Duodenal mucosa (tissue), 2 donors: ENCODE data around the gene TENT5C.

ENCODE experiments used
- H3K27ac ChIP-seq: one replicate; pipeline ENCODE4 v1.7.0; 2013; ENCODE audit warnings: low read depth, low read length
- H3K27me3 ChIP-seq, 2 donors: one replicate each; pipeline ENCODE4 v1.7.0; 2013; ENCODE audit warnings: low read length in 2 of 2, control low read depth in 1 of 2; ENCODE audit not compliant: insufficient read depth in 2 of 2, control insufficient read depth in 1 of 2
- H3K36me3 ChIP-seq, 2 donors: one replicate each; pipeline ENCODE4 v1.7.0; 2013; ENCODE audit warnings: low read length in 2 of 2, control low read depth in 1 of 2; ENCODE audit not compliant: insufficient read depth in 2 of 2, control insufficient read depth in 1 of 2
- H3K4me1 ChIP-seq, 2 donors: one replicate each; pipeline ENCODE4 v1.7.0; 2013; ENCODE audit warnings: low read length in 2 of 2, control low read depth in 1 of 2; ENCODE audit not compliant: insufficient read depth in 2 of 2, control insufficient read depth in 1 of 2
- H3K4me3 ChIP-seq, 2 donors: one replicate each; pipeline ENCODE4 v1.7.0; 2013; ENCODE audit warnings: low read length in 2 of 2, low read depth in 1 of 2
- H3K9ac ChIP-seq, 2 donors: one replicate each; pipeline ENCODE4 v1.7.0; 2013; ENCODE audit warnings: low read length in 2 of 2, low read depth in 1 of 2
- H3K9me3 ChIP-seq, 2 donors: one replicate each; pipeline ENCODE4 v1.7.0; 2013; ENCODE audit warnings: low read length in 2 of 2, control low read depth in 1 of 2; ENCODE audit not compliant: control insufficient read depth in 1 of 2

The TENT5C gene

GRCh38 chr1:117641536-117641935 lies 35.7 kb downstream of the TENT5C start:
- no peak overlapping the region for H3K9ac ChIP-seq
- H3K27me3 ChIP-seq: no peaks in the 10 kb centered on the region
- no peak overlapping the region for H3K27ac ChIP-seq
- no peaks in the 10 kb centered on the region for H3K36me3 ChIP-seq
- H3K4me1 ChIP-seq: peaks cover 0 to 6% of the 10 kb centered on the region in 2 donors
- H3K4me3 ChIP-seq: no peak overlapping the region
- H3K9me3 ChIP-seq: no peaks in the 10 kb centered on the region

GRCh38 chr1:117642963-117643362 lies 37.1 kb downstream of the TENT5C start:
- Histone ChIP-seq H3K4me3 (no peak overlapping the region), H3K27me3 (no peaks in the 10 kb centered on the region), H3K9ac (no peak overlapping the region), H3K4me1 (peaks cover 0 to 7% of the 10 kb centered on the region in 2 donors), H3K36me3 (no peaks in the 10 kb centered on the region), H3K27ac (no peak overlapping the region), H3K9me3 (no peaks in the 10 kb centered on the region)

DNA sequence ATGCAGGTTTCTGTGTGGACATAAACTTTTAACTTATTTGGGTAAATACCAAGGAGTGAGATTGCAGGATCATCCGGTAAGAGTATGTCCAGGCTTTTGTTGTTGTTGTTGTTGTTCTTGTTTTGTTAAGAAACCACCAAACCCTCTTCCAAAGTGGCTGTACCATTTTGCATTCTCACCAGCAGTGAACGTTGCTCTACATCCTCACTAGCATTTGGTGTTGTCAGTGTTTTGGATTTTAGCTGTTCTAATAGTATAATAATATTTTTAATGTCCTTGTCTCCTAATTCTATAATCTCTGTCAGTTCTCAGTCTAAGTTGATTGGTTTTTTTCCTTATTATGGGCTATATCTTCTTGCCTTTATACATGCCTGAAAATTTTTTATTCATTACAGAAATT lies 37.8 kb downstream of the TENT5C start:
- no peak overlapping the region for H3K27ac ChIP-seq
- no peaks in the 10 kb centered on the region for H3K9me3 ChIP-seq
- no peaks in the 10 kb centered on the region for H3K27me3 ChIP-seq
- no peak overlapping the region for H3K9ac ChIP-seq
- H3K4me1 ChIP-seq: peaks cover 0 to 7% of the 10 kb centered on the region in 2 donors
- no peaks in the 10 kb centered on the region for H3K36me3 ChIP-seq
- H3K4me3 ChIP-seq: no peak overlapping the region

DNA sequence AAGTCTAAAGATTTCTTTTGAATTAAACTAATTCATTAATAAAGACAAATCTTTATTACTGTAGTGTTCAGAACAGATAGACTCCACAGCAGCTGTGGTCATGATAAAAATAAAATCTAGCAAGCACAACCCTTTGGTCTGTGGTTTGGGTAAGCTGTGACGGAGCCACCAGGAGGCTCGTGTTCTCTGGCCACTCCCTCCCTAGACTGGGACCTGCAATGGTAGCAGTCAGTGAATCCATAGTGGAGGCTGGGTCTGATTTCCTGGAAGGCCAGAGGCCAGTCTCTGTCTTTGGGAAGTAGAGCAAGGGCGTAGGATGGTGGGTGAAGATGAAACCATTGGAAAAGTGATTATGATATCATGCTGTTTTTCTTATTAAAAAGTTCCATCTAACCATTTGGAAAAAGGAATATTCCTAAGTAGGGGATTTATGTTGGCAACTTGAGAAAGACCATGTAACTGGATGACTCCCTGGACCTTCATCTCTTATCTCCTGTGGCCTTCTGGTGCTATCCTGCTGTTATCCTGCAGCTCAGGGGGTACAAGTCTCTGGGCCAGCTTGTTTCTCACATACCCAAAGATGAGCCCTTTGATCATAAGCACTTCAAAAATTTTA lies 39.0 kb downstream of the TENT5C start:
- H3K9me3 ChIP-seq: no peaks in the 10 kb centered on the region
- no peak overlapping the region for H3K27ac ChIP-seq
- H3K4me1 ChIP-seq: peaks cover 0 to 7% of the 10 kb centered on the region in 2 donors
- no peak overlapping the region for H3K9ac ChIP-seq
- no peaks in the 10 kb centered on the region for H3K36me3 ChIP-seq
- no peaks in the 10 kb centered on the region for H3K27me3 ChIP-seq
- H3K4me3 ChIP-seq: no peak overlapping the region

- no peaks in the 10 kb centered on the region for H3K36me3 ChIP-seq
- H3K4me3 ChIP-seq: no peak overlapping the region
- H3K27me3 ChIP-seq: no peaks in the 10 kb centered on the region
- H3K27ac ChIP-seq: no peak overlapping the region
- peaks cover 0 to 7% of the 10 kb centered on the region in 2 donors for H3K4me1 ChIP-seq
- no peak overlapping the region for H3K9ac ChIP-seq
- H3K9me3 ChIP-seq: no peaks in the 10 kb centered on the region
These were observed 39.5 kb downstream of the TENT5C start for GRCh38 chr1:117645343-117645742.

DNA sequence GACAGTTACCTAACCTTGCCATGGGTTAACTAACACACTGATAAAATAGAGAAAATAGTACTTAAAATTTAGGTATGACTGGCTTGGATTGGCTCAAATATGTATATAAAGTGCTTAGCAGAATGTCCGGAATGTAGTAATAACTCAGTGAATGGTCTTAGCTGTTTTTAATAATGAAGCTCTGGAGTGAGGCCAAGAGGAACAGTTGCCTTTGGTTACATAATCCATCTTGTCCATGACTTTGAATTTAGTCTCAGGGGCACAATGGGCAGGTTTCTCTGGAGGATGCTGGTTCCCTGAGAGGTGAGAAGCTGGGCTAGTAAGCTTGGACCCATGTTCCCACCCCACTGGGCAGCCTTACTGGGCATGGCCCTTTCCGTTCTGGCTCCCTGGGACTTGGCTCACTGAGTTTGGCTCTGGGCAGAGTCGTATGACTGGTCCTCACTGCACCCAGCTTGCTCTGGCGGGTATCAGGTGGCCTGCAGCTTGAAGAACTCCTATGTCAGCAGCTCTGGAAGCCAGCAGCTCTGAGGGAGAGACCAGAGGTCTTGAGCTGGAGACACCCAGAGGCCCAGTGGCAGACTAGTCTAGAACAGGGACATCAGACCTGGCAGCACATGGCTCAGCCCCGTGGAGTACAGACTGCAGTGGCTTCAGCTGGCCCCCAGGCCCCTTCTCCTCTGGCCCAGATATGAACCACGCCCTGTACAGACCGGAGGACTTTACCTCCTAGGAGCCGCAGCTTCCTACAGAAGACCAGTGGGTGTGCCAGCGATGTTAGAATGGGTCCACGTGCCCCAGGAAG lies 40.4 kb downstream of the TENT5C start:
- Histone ChIP-seq H3K36me3 (no peaks in the 10 kb centered on the region), H3K4me1 (peaks cover 0 to 7% of the 10 kb centered on the region in 2 donors), H3K27ac (no peak overlapping the region), H3K27me3 (no peaks in the 10 kb centered on the region), H3K9ac (no peak overlapping the region), H3K9me3 (no peaks in the 10 kb centered on the region), H3K4me3 (no peak overlapping the region)

DNA sequence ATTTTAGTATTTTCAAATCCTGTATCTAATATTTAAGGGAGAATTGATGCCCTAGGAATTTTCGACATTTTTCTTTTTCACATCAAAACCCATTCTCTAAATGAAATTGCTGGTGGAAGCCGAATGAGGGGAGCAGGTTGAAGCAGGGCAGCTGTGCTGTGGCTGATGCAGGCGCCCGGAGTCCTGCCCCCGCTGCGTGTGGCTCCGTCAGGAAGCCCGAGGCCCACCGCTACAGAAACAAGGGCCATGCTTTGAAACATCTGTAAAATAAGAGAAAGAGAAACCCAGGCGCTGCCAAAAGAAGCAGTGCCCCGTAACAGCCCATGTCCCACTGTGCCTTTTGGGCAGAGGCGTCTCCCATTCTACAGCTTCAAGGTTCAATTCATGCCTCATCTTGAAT lies 41.1 kb downstream of the TENT5C start:
- Histone ChIP-seq H3K27me3 (no peaks in the 10 kb centered on the region), H3K36me3 (no peaks in the 10 kb centered on the region), H3K9ac (no peak overlapping the region), H3K9me3 (no peaks in the 10 kb centered on the region), H3K4me1 (peaks cover 0 to 7% of the 10 kb centered on the region in 2 donors), H3K4me3 (no peak overlapping the region), H3K27ac (no peak overlapping the region)

- H3K27ac ChIP-seq: no peak overlapping the region
- H3K9me3 ChIP-seq: no peaks in the 10 kb centered on the region
- no peak overlapping the region for H3K9ac ChIP-seq
- no peaks in the 10 kb centered on the region for H3K27me3 ChIP-seq
- H3K36me3 ChIP-seq: no peaks in the 10 kb centered on the region
- H3K4me1 ChIP-seq: peaks cover 0 to 7% of the 10 kb centered on the region in 2 donors
- no peak overlapping the region for H3K4me3 ChIP-seq
These were observed 42.2 kb downstream of the TENT5C start for GRCh38 chr1:117648015-117648414.

GRCh38 chr1:117650840-117651568 lies 45.2 kb downstream of the TENT5C start:
- H3K9me3 ChIP-seq: no peaks in the 10 kb centered on the region
- H3K36me3 ChIP-seq: no peaks in the 10 kb centered on the region
- no peak overlapping the region for H3K27ac ChIP-seq
- peaks cover 17 to 22% of the 10 kb centered on the region in 2 donors for H3K4me1 ChIP-seq
- H3K27me3 ChIP-seq: no peaks in the 10 kb centered on the region
- H3K9ac ChIP-seq: no peak overlapping the region
- no peak overlapping the region for H3K4me3 ChIP-seq

DNA sequence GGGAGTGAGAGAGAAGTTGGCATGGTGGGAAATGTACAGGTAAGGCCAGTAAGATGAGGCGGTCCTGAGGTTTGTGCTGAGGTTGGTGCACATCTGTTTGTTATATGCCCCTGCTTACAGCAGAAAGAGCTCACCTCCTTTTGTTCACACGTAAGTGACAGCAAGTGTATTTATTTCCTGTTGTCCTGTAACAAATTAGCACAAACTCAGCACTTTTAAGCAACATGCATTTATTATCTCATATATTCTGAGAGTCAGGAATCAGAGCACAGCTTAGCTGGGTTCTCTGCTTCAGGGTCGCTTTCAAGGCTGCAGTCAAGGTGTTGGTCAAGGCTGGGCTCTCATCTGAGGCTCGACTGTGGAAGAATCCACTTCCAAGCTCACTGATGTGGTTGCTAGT lies 45.8 kb downstream of the TENT5C start:
- Histone ChIP-seq H3K27me3 (no peaks in the 10 kb centered on the region), H3K9me3 (no peaks in the 10 kb centered on the region), H3K36me3 (no peaks in the 10 kb centered on the region), H3K27ac (no peak overlapping the region), H3K4me3 (no peak overlapping the region), H3K4me1 (peaks cover 18 to 19% of the 10 kb centered on the region in 2 donors), H3K9ac (no peak overlapping the region)
